Posterior cingulate gyrus (tissue), 11 donors: Measurements from ENCODE around the gene GATA2.

Experiments used
- DNase-seq, 10 donors: peaks; one replicate each; pipeline versions ENCODE4 v3.0.0 to v3.0.0-alpha.2; 2020 to 2021; ENCODE audit warnings: mixed read lengths in 3 of 10
- intact Hi-C: fragments of 100-400 bp; cut with DNase I; formaldehyde crosslinking; loops from one replicate; pipeline ENCODE4 v1.15.1; 2023

The GATA2 gene

DNA sequence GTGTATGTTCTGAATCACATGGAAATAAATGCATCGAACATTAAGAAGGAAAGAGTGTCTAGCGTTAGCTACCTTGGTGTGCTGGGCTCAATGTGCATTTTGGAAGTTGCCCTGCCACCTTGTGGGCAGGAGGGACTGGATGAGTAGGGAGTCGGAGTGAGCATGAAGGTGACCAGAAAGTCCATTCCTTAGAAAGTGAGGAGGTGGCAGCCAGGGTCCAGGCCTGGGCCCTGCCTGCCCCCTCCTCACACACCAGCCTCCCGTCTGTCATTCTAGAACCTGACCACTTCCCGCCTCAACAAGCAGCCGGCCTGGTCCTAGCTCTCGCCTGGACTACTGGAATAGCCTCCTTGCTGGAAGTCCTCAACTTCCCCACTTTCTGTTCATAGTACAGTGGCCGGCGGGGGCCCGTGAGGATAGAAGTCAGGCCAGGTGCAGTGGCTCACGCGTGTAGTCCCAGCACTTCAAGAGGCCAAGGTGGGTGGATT lies 10.2 kb upstream of the GATA2 start:
- DNase-seq, result peak in 2 of 10 donors; percentile 59 to 72
- intact Hi-C loops, result no loop called here

DNA sequence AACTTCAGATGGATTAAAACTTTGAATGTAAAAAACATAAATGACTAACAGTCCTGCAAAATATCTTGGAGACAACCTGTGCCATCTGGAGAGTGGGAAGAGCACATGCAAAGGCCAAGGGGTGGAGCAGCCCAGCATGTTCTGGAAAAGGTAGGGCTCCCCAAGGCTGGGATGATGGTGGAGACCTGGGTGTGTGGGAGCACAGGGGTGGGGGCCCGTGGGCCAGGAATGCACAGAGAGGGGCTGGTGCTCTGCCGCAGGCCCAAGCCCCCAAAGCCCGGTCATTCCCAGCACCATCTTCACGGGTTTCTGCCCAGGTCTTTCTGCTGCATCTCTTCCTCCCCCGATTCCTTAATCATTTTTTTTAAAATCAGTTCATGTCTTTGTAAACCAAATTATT lies 9.7 kb upstream of the GATA2 start:
- intact Hi-C loops, result no loop called here
- DNase-seq, result peak in 1 of 10 donors; percentile 62

DNA sequence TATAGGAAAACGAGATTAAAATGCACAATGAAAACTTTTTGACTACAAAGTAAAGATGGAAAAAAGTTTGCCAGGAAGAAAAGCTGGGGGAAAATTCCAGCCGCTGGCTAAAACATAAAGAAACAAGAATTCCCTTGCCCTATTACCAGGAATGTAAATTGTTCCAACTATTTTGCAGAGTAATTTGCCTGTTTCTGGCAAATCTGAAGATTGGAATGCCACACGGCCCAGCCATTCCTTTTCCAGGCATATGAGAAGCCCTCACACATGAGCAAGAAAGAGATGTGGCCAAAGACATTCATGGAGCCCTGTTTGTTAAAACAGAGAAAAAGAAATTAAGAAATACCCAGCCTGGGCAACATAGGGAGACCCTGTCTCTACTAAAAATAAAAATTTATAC lies 8.4 kb upstream of the GATA2 start:
- DNase-seq, result no peak
- intact Hi-C loops, result no loop called here

DNA sequence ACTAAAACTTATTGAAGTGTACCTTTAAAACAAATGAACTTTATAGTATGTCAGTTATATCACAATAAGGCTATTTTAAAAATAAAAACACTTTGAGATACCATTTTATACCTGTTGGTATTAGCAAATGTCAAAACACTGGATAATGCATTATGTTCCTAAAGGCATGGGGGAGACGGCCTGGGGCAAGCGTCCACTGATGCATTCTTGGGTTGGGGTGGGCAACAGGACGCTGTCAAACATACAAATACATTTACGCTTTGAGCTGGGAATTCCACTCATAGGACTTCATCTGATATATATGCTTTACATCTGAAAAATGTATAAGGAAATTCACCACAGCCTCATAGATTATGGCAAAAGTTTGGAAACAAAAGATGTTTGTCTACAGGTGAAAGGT lies 7.6 kb upstream of the GATA2 start:
- DNase-seq, result no peak
- intact Hi-C loops, result no loop called here

DNA sequence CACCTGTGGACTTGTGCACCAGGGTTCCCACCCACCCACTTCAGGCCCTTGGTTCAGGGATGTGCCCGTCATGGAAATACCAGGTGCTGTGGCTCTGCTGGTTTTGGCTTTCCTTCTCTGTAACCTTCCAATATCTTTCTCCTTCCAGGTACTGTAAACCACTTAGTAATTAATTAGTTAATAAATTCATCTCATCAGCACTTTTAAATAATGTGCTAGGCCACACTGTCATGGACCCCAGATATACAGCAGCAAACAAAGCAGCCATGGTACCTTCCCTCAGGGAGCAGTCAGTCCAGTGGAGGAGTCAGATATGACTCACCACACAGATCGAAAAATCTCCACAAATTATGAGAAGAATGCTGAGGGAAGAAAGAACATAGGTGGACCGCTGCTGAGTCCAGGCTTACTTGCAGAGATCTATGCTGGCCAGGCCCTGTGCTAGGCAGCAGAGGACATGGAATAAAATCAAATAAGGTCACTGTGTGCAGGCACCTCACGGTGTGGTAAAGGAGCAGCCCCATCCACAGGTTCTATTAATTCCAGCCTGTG lies 6.8 kb upstream of the GATA2 start:
- no peak for DNase-seq
- intact Hi-C loops, result loop anchor here (5.0 to 10.0 kb wide), 4 partner anchors 85 to 422 kb away; no protein-coding TSS in a partner anchor

DNA sequence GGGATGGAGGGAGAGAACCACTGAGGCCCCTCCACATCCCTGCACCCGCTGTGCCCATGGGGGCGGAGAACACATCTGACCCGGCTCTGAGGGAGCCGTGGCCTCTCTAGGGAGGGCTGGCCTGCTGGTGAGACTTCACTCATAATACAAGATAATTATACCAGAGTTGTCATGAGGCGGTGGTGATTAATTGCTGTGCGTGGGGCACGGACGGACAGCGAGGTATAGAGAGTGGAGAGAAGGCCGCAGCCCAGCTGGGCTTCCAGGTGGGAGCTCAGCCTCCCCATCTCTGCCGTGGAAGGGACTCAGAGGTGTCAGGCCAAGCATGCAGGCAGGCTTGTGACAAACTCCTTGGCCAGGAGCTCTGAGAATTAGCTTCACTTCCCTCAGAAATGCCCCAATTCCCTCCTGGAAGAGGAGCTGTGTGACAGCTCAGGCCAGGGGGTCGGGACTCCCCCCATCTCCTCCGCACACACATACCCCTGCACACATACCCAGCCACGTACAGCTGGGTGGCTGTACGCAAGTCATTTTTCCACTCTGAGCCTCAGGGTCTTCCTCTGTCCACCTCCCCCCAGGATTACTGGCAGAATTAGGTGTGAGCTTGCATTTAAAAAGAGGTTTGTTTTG lies 6.0 kb upstream of the GATA2 start:
- intact Hi-C loops, result loop anchor here (5.0 to 10.0 kb wide), 4 partner anchors 86 to 422 kb away; no protein-coding TSS in a partner anchor
- peak in 2 of 10 donors; percentile 4 to 43 for DNase-seq

DNA sequence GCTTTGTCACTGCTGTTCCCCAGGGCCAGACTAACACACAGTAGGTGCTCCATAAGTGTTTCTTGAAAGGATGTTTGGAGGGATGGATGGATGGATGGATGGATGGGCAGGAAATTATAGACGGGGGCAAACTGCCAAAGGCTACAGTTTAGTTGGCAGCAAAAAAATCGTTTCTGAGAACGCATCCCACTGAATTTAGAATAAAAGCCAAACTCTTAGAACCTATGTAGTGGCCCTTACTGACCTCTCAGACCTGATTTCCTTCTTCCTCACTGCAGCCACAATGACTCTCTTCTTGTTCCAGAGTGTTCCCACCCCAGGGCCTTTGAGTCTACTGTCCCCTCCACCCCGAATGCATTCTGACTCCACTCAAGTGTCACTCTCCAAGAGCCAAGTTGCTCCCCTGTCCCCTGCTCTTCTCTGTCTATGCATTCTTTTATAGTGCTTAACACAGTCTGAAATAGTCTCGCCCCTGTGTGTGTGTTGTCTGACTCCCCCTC lies 5.2 kb upstream of the GATA2 start:
- no peak for DNase-seq
- intact Hi-C loops, result loop anchor here (5.0 to 10.0 kb wide), 4 partner anchors 87 to 421 kb away; no protein-coding TSS in a partner anchor

DNA sequence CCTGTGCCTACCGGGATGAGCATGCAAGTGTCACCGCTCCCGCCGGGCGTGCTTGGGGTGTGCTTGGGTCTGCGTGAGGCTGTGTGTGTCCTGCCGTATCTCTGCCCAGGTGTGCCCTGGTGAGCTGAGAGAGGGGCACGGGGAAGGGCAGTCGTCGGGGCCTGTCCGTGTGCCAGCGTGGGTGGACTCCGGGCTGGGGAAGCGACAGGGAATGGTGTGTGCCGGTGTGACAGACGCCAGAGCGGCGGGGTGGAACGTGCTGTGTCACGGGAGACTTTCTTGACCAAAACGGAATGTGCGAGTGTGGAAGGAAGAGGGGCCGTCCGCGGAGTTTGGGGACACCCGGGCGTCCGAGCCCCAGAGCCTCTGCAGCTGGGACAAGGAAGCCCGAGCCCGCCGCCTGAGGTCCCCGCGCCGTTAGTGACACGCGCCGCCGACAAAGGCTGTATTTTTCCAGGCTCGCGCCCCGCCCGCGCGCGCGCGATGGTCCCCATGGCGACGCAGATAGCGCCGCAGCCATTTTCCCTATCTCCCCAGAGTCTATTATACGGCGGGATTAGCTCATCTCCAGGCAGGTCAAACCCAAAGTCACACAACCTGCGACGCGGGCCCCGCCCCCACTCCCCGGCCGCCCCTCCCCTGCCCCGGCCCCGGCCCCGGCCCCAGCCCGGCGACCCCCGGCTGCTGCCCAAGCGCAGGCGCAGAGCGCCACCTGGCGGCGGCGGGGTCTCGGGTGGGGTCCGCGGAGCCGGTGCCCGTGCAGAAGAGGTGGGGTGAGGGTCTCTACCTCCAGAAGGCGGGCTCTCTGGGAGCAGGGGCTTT lies 4.5 kb upstream of the GATA2 start:
- peak; percentile 43 to 96 (median 76) for DNase-seq
- intact Hi-C loops, result loop anchor here (2.0 to 10.0 kb wide), 5 partner anchors 71 to 420 kb away; no protein-coding TSS in a partner anchor

DNA sequence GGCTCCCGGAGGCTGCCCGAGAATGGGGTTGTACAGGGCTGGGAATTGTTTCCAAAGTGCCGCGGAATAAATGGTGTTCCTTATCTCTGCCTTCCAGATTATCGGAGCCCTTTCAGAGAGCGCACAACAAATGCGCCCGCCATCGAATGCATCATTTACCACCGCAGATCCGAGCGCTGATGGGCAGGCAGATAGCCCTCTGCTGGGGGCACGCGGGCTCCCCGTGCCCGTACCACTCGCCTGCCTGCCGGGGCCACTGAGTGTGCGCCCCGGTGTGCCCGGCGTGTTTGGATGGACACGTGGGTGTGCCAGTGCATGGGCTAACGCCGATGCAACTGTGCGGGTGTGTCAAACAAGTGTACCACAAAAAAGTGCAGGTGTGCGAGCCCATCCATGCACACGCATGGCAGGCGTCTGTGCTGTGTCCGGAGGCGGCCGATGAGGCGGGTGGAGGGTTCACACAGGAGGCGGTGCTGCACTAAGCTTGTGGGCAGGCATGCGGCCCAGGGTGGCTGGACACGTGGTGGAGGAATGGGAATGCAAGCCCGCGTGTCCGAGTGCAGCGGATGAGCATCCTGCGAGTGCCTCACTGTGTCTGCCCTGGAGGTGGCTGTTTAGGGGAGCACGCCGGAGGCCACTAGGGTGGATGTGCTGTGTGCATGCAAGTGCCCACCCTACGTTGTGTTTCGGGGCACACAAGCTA lies 3.8 kb upstream of the GATA2 start:
- intact Hi-C loops, result loop anchor here (2.0 to 10.0 kb wide), 5 partner anchors 70 to 419 kb away; no protein-coding TSS in a partner anchor
- peak in 4 of 10 donors; percentile 15 to 86 (median 48) for DNase-seq

DNA sequence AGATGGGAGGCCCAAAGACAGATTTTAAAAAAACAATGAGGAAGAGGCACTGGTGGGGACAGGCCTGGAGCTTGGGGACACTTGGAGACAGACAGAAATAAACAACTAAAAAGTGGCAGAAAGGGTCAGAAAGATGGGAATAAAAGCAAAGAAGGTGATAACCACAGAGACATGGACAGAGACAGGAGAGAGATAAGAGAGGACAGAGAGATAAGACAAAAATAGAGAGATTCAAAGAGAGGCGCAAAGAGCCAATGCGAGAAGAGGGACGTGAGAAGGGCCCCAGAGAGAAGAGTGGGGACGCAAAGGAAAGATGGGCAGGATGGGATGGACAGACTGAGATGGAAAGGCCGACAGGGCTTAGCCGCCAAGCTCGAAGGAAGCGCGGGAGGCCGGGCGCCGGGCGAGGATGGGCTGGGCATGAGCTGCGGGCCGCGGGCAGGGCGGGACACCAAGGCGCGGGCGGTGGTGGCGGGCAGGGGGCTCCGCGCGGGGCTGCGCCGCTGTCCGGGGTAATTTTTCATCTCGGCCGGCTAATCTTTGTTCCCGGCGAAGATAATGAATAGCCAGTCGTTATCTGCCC lies 3.1 kb upstream of the GATA2 start:
- intact Hi-C loops, result loop anchor here (2.0 to 10.0 kb wide), 5 partner anchors 69 to 419 kb away; no protein-coding TSS in a partner anchor
- DNase-seq, result peak in 3 of 10 donors; percentile 13 to 75 (median 74)

DNA sequence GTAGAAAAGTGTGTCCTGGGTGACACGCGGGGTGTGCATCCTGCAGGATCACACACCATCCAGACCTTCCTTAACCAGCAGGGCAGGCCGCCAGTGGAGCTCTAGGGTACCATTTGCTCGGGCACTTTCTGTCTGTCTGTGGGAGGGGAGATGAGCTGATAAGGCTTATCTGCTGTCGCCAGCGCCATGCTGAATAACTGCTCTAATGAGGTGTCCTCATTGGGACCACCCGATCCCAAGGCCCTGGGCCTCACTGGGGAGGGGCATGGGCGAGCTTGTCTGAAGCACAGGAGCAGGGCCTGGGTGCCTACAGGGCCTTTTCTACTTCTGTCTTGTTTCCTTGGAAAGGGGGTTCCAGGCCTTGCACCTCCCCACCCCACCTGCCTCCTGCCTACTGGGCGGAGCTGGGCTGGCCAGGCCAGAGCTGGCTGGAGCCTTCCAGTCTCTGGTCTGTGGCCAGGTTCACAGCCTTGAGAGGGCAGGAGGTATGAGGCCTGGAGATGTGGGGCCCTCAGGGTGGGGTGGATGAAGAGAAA lies 2.5 kb upstream of the GATA2 start:
- intact Hi-C loops, result loop anchor here (5.0 to 10.0 kb wide), 4 partner anchors 89 to 418 kb away; no protein-coding TSS in a partner anchor
- DNase-seq, result peak in 1 of 10 donors; percentile 12

DNA sequence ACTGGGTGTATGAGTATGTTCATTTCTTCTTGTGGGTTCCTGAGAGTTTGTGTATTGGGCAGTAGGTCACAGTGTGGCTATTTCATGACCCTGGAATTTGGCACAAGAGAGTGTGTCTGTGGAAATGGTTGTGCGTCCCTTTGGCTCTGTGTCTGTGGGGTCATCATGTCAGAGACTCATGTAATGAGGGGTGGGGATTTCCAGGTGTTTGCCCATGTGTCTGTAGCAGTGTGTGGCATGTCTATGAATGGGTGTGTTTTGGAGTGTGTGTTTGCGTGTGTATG lies 1.3 kb upstream of the GATA2 start:
- intact Hi-C loops, result loop anchor here (10.0 kb wide), 2 partner anchors 90 to 270 kb away; no protein-coding TSS in a partner anchor

DNA sequence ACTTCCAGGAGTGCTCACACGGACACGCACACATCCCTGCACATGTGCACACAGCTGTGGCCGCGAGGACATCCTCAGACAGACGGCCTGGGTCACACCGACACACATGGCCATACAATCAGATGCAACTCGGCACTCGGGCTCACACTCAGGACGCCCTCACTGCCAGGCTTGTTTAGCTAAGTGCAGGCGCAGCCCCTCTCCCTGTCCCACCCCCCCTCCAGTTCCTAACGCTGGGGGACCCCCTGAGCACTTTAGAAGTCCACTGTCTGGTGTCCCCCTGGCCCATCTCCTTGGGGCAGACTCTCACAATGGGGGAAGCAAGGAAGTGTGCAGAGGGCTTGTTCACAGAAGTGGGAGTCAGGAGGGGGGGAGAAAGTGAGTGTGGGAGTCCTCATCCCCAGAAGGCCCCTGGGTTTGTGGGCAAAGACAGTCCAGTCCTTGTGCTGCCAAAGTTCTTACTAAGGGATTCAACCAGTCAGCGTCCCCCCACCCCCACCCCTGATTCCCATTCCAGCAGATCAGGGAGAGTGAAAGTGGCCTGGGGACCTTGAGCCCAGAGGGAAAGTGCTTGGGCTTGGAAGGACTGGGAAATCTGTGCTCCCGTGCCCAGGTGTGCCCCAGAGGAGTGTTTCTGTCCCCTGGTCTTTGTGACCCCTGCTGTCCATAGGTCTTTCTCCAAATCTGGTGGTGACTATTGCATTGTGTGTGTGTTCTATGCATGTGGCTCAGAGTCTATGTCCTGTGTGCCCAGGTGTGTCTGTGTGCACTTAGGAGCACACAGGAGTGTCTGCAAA lies 767 bp upstream of the GATA2 start:
- intact Hi-C loops, result loop anchor here (10.0 kb wide), 2 partner anchors 91 to 269 kb away; no protein-coding TSS in a partner anchor
- peak in 3 of 10 donors; percentile 5 to 44 (median 38) for DNase-seq

More for the DNA sequence above, 1.3 kb upstream of the GATA2 start:
- peak in 3 of 10 donors; percentile 9 to 12 (median 11) for DNase-seq

DNA sequence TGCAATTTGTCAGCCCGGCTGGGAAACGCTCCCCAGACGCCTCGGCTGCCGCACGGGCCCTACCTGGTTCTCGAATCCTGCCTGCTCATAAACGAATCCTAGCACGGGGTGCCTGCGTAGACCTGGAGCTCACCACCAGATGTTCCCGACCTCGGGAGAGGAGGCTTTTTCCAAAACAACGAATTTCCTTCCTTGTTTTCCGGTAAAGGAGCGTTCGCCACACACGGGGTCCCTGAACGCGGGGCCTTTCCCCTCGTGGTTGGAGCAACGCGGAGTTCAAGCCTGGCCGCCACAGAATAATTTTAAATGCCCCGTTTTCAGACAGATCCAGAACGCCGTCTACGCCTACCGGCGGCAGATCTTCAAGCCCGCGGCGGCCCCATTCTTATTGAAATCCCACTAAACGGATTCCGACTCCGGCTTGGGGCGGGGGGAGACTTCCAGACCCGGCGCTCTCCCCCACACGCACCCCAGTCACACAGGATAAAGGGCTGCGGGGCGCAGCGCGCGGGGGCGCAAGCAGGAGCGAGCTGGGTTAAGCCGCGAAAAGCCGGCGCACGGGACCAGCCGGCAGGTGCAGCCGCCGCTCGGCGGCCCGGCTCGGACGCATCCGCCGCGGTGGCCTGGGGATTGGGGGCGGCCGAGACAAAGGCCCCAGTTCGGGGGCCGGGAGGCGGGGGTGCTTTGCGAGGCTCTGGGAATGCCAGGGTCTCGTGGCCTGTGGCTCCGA lies 895 bp downstream of the GATA2 start:
- DNase-seq, result peak in 2 of 10 donors; percentile 54 to 70
- intact Hi-C loops, result loop anchor here (10.0 kb wide), 2 partner anchors 93 to 267 kb away; no protein-coding TSS in a partner anchor

DNA sequence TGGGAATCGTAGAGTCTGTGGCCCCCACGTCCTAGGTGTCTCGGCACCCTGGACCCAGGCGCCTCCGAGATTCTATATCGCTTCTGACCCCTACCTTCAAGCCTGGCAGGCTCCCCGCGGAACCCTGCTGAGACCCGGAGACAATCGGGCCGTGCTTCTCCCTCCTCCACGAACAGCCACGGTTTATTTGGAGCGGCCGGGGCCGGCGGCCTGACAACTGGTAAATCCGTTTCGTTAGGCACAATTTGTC lies 1.4 kb downstream of the GATA2 start:
- DNase-seq, result peak in 1 of 10 donors; percentile 63
- intact Hi-C loops, result loop anchor here (10.0 kb wide), 2 partner anchors 93 to 267 kb away; no protein-coding TSS in a partner anchor

DNA sequence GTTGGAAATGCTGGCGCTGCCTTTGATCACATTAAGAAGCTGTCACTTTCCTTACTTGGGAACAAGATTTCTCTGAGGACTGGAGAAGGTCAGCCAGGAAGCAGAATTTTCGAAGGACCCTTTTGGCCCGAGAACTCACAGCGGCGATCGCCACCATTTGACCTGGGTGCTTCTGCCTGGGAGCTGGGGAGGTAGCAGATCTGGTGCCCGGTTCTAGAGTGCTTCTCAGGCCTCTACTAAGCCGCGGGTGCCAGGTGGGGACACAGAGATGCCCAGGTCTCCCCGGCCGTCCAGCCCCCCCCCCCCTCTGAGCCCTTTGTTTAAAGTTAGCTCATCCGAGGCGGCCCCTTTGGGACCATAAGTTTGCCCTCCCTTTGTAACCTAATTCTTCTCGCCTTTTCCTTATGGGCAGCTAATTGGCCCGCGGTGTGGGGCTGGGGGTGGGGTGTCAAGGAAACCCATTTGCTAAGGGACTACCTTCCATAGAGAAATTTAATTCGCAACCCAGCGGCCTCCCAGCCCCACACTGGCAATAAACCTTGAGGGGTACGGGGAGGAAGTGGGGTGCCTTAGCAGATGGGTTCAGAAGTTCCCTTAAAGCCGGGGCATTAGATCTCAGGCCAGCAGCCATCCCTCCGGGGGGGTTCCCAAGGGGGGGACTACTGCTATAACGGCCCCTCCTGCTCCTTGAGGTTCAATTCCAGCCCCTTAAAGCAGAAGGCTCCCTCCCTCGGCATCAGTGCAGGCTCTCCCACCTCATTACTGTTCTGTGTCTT lies 1.9 kb downstream of the GATA2 start:
- intact Hi-C loops, result loop anchor here (10.0 kb wide), 2 partner anchors 94 to 266 kb away; no protein-coding TSS in a partner anchor
- peak in 2 of 10 donors; percentile 25 to 54 for DNase-seq

DNA sequence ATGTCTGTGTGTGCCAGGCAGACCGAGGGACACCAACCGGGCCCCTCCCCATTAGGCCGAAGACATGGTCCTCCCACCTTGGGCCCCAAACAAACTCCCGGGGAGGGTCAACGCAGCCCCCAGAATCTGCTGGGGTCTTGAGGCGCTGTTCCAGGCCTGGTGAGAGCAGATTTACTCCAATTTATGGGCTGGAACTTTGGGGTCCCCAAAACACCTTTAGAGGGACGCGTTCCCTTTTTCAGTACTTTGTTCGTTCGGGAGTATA lies 2.4 kb downstream of the GATA2 start:
- no peak for DNase-seq
- intact Hi-C loops, result loop anchor here (10.0 kb wide), 2 partner anchors 94 to 266 kb away; no protein-coding TSS in a partner anchor
